ENCODE data around the gene CGB2. TPM values are rescaled to one million over a fixed set of nuclear protein-coding genes. Genes with fewer than 3 reads are reported as not detected.
"Not testable (repeated sequence)": the region's sequence is repeated elsewhere in the genome, so short reads cannot be mapped to it uniquely, and the experiment has no call there.

CGB2 gene
- total RNA-seq, result not detected
- long read RNA-seq, result 0 reads

- H3K27ac ChIP-seq; H3K36me3 ChIP-seq; H3K27me3 ChIP-seq (ENCODE audit: low read depth); H3K9me3 ChIP-seq; intact Hi-C loops (cut with DNase I); H3K4me3 ChIP-seq; ATAC-seq; H3K4me1 ChIP-seq: not testable (repeated sequence)
- peak; percentile 51 for DNase-seq
- TF ChIP-seq CTCF (IDR thresholded peaks at IDR 0.05), result peak; percentile 33
These were observed at the start of gene CGB2 for GRCh38 chr19:49031642-49032301. CGB2 (plus strand) TSS chr19:49031890; CDS start chr19:49032096, 206 bp downstream.

- H3K4me1 ChIP-seq, result peaks cover 6% of the 10 kb centered on the region
- ATAC-seq, result no peak
- intact Hi-C loops (cut with DNase I), result no loop called here
- H3K27ac ChIP-seq, result no peak overlapping the region
- no peaks in the 10 kb centered on the region for H3K9me3 ChIP-seq
- H3K27me3 ChIP-seq (ENCODE audit: low read depth), result no peaks in the 10 kb centered on the region
- DNase-seq, result no peak
- no peak for TF ChIP-seq CTCF (IDR thresholded peaks at IDR 0.05)
- H3K4me3 ChIP-seq, result no peak overlapping the region
- H3K36me3 ChIP-seq, result peaks cover 80% of the 10 kb centered on the region
These were observed 49.4 kb upstream of the CGB2 start for GRCh38 chr19:48982280-48982679.

- intact Hi-C loops (cut with DNase I), result no loop called here
- Histone ChIP-seq H3K36me3 (peaks cover 87% of the 10 kb centered on the region), H3K9me3 (no peaks in the 10 kb centered on the region), H3K27me3 (ENCODE audit: low read depth) (no peaks in the 10 kb centered on the region), H3K27ac (no peak overlapping the region), H3K4me3 (no peak overlapping the region), H3K4me1 (peaks cover under 1% of the 10 kb centered on the region)
- no peak for TF ChIP-seq CTCF (IDR thresholded peaks at IDR 0.05)
- DNase-seq (no peak), ATAC-seq (no peak)
These were observed 46.0 kb upstream of the CGB2 start for GRCh38 chr19:48985711-48986110.

- no peak for DNase-seq
- H3K36me3 ChIP-seq, result peaks cover 84% of the 10 kb centered on the region
- no peak overlapping the region for H3K4me3 ChIP-seq
- TF ChIP-seq CTCF (IDR thresholded peaks at IDR 0.05), result no peak
- no peaks in the 10 kb centered on the region for H3K27me3 ChIP-seq (ENCODE audit: low read depth)
- H3K27ac ChIP-seq, result no peak overlapping the region
- H3K4me1 ChIP-seq, result peaks cover 6% of the 10 kb centered on the region
- intact Hi-C loops (cut with DNase I), result no loop called here
- no peak for ATAC-seq
- H3K9me3 ChIP-seq, result no peaks in the 10 kb centered on the region
These were observed 45.5 kb upstream of the CGB2 start for GRCh38 chr19:48986211-48986610.

GRCh38 chr19:48987323-48987722 is 44.4 kb upstream of the CGB2 start:
- TF ChIP-seq CTCF (IDR thresholded peaks at IDR 0.05), result no peak
- no peak overlapping the region for H3K27ac ChIP-seq
- DNase-seq (no peak), ATAC-seq (no peak)
- no peak overlapping the region for H3K4me3 ChIP-seq
- no peaks in the 10 kb centered on the region for H3K27me3 ChIP-seq (ENCODE audit: low read depth)
- intact Hi-C loops (cut with DNase I), result no loop called here
- H3K36me3 ChIP-seq, result peaks cover 73% of the 10 kb centered on the region
- no peaks in the 10 kb centered on the region for H3K9me3 ChIP-seq
- H3K4me1 ChIP-seq, result peaks cover 17% of the 10 kb centered on the region
